Effector memory CD8-positive, alpha-beta T cell (primary cell): ENCODE measurements around the gene WIPF2.
"Not testable (repeated sequence)": the region's sequence is repeated elsewhere in the genome, so short reads cannot be mapped to it uniquely, and the experiment has no call there.

Source experiments
- ATAC-seq: fragments of 150-1000 bp; cut with Tn5 transposase; replicated peaks from 2 replicates; pipeline ENCODE4 v1.10.0; 2021; ENCODE audit warnings: mild to moderate bottlenecking, moderate library complexity
- DNase-seq, 3 experiments: peaks; one replicate each; pipeline ENCODE4 v3.0.0; 2021
- H3K27ac Mint-ChIP-seq, 2 donors: one replicate each; pipeline ENCODE4 v1.8.0; 2022; ENCODE audit warnings: mild to moderate bottlenecking in 2 of 2, mixed read lengths in 2 of 2, moderate library complexity in 2 of 2
- H3K27me3 Mint-ChIP-seq, 2 donors: one replicate each; pipeline ENCODE4 v1.8.0; 2022; ENCODE audit warnings: mixed read lengths in 2 of 2
- H3K36me3 Mint-ChIP-seq: one replicate; pipeline ENCODE4 v1.8.0; 2022; ENCODE audit warnings: mild to moderate bottlenecking, moderate library complexity, mixed read lengths; ENCODE audit not compliant: insufficient read depth
- H3K4me1 Mint-ChIP-seq, 2 donors: one replicate each; pipeline ENCODE4 v1.8.0; 2022; ENCODE audit warnings: low read depth in 2 of 2, mixed read lengths in 2 of 2
- H3K4me3 Mint-ChIP-seq, 2 donors: one replicate each; pipeline ENCODE4 v1.8.0; 2022; ENCODE audit warnings: mild to moderate bottlenecking in 2 of 2, mixed read lengths in 2 of 2, moderate library complexity in 2 of 2
- H3K9me3 Mint-ChIP-seq, 2 donors: one replicate each; pipeline ENCODE4 v1.8.0; 2022; ENCODE audit warnings: mixed read lengths in 2 of 2

Gene WIPF2

DNA sequence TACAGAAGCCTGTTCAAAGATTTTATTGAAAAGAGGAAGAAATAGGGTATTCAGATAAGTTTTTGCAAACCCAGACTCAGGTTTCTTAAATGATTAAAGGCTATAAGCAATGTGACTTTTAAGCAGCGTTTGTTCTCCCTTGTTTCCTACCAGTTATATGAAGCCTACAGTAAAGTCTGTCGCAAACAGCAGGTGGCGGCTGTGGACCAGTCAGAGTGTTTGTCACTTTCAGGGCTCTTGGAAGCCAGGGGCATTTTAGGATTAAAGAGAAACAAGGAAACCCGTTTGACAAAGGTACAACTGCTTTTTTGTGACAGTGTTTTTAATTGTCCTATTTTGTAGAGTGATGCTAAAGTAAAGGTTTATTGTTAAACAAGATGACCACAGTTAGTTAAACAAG lies 82.2 kb downstream of the WIPF2 start:
- H3K9me3 Mint-ChIP-seq, result no peaks in the 10 kb centered on the region
- ATAC-seq, result no peak
- H3K4me1 Mint-ChIP-seq, result peaks cover 6 to 12% of the 10 kb centered on the region in 2 donors
- no peak overlapping the region for H3K27ac Mint-ChIP-seq
- no peak overlapping the region for H3K4me3 Mint-ChIP-seq
- H3K27me3 Mint-ChIP-seq, result no peaks in the 10 kb centered on the region
- H3K36me3 Mint-ChIP-seq, result peaks cover 9% of the 10 kb centered on the region
- DNase-seq, result no peak

DNA sequence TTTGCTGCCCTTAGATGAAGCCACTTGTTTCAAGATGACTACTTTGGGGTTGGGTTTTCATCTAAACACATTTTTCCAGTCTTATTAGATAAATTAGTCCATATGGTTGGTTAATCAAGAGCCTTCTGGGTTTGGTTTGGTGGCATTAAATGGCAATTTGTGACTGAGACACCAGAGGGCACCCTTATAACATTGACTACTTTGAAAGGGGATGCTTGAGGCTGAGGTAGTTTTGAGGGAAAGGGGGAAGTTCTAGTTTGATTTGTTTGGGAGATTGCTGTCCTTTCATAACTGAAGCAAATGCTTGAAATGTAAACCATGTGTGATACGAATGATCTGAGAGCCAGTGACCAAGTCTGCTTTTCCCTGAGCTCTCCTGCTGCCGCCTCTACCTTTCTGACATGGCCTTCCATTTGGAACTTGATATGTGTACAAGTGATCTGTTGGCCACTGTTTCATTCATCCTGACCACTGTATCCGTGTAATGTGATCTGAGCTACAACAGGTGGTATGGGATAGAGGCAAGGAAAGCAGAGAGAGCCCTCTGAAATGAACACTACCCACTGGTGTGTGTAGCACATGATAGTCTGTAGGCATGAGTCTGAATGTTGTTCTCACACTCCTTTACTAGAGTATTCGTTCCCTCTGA lies 84.0 kb downstream of the WIPF2 start:
- Mint-ChIP-seq H3K27ac (peak overlapping the region; percentile 18 to 72), H3K9me3 (no peaks in the 10 kb centered on the region), H3K4me1 (peaks cover 6 to 17% of the 10 kb centered on the region in 2 donors), H3K36me3 (peaks cover 9% of the 10 kb centered on the region), H3K27me3 (no peaks in the 10 kb centered on the region), H3K4me3 (no peak overlapping the region)
- ATAC-seq (peak; percentile 44), DNase-seq (peak; percentile 52 to 71 (median 60))

DNA sequence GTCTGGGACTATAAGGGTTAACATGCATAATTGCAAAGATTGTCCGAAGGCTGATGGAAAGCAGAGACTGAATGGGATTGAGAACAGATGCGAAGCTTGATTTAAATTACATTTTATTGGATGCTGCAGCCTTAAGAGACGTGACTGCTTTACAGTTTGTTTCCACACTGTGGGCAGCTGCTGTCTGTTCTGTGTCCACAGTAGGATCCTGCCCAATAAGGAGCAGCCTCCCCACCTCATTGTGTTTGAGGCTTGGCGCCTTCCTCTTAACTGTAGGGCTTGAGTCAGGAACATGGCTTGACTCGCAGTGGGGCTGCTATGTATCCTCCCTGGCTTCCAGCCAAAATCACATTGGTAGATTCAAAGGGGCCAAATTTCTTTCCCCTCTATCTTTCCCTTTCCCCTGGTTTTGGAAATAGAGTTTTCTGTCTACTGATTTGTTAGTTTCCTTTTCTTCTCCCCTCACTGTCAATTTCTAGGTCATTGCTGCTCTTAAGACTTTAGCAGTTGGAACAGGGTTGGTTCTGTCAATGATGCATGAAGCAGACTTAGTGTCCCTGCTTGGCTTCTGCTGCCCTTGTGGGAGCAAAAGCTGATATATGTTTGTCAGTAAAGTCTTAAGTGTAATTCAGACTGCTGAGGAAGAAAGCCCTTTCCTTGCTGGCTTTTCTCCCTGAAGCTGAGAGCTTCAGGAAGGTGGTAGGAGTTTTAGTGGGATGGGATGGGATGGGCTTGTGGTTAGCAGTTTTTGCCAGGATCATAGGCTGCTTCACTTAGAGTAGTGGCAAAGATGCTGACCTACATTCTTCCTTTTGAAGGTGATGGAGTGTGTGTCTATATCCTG lies 84.8 kb downstream of the WIPF2 start:
- H3K4me1 Mint-ChIP-seq, result peaks cover 6 to 17% of the 10 kb centered on the region in 2 donors
- no peak overlapping the region for H3K4me3 Mint-ChIP-seq
- DNase-seq, result no peak
- H3K27ac Mint-ChIP-seq, result peak overlapping the region; percentile 3 to 9
- no peaks in the 10 kb centered on the region for H3K27me3 Mint-ChIP-seq
- ATAC-seq, result peak; percentile 26
- H3K36me3 Mint-ChIP-seq, result peaks cover 9% of the 10 kb centered on the region
- H3K9me3 Mint-ChIP-seq, result no peaks in the 10 kb centered on the region

DNA sequence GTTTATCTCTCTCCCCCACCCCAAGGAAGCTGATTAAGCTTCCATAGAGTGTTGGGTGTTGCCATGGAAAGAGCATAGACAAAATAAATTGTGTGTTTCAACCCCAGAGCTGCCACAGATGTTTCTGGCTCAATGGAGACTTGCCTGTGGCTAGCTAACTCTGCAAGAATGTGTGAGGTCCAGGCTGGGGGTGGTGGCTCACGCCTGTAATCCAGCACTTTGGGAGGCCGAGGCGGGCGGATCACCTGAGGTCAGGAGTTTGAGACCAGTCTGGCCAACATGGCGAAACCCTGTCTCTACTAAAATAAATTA lies 85.4 kb downstream of the WIPF2 start:
- not testable (repeated sequence) for DNase-seq

DNA sequence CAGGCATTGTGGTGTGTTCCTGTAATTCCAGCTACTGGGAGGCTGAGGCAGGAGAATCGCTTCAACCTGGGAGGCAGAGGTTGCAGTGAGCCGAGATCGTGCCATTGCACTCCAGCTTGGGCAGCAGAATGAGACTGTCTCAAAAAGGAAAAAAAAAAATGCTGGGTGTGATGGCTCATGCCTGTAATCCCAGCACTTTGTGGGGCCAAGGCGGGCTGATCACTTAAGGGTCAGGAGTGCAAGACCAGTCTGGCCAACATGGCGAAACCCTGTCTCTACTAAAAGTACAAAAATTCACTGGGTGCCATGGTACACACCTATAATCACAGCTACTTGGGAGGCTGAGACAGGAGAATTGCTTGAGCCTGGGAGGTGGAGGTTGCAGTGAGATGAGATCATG lies 85.8 kb downstream of the WIPF2 start:
- H3K27me3 Mint-ChIP-seq, DNase-seq, H3K9me3 Mint-ChIP-seq, H3K4me3 Mint-ChIP-seq, ATAC-seq: not testable (repeated sequence)
- peak overlapping the region in 1 of 2 donors; percentile 26 for H3K27ac Mint-ChIP-seq
- peaks cover 6 to 24% of the 10 kb centered on the region in 2 donors for H3K4me1 Mint-ChIP-seq
- H3K36me3 Mint-ChIP-seq, result peaks cover 11% of the 10 kb centered on the region

More for the DNA sequence above, 85.4 kb downstream of the WIPF2 start:
- H3K27ac Mint-ChIP-seq, result peak overlapping the region in 1 of 2 donors; percentile 26
- not testable (repeated sequence) for H3K4me3 Mint-ChIP-seq, ATAC-seq, H3K27me3 Mint-ChIP-seq, H3K9me3 Mint-ChIP-seq
- peaks cover 6 to 21% of the 10 kb centered on the region in 2 donors for H3K4me1 Mint-ChIP-seq
- peaks cover 10% of the 10 kb centered on the region for H3K36me3 Mint-ChIP-seq

DNA sequence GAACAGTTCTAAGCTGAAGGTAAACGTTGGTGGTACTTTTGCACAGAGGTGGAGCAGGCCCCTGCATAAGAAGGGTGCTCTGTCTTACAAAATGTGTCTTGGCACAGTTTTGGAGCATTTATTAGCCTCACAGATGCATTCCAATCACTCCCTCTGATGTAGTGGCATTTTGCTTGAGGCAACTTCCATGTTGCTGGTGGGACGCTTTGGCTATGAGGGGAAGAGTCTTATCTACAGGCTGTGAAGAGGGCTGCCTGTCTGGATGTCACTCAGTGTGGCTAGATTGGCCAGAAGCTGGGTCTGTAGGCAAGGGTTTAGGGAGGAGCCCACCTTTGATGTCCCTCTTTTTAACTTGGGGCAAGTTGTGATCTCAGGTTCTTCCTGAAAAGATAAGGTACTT lies 87.3 kb downstream of the WIPF2 start:
- H3K4me3 Mint-ChIP-seq, result no peak overlapping the region
- H3K27me3 Mint-ChIP-seq, result no peaks in the 10 kb centered on the region
- DNase-seq (no peak), ATAC-seq (no peak)
- H3K4me1 Mint-ChIP-seq, result peaks cover 12 to 38% of the 10 kb centered on the region in 2 donors
- H3K9me3 Mint-ChIP-seq, result no peaks in the 10 kb centered on the region
- no peak overlapping the region for H3K27ac Mint-ChIP-seq
- H3K36me3 Mint-ChIP-seq, result peaks cover 12% of the 10 kb centered on the region

DNA sequence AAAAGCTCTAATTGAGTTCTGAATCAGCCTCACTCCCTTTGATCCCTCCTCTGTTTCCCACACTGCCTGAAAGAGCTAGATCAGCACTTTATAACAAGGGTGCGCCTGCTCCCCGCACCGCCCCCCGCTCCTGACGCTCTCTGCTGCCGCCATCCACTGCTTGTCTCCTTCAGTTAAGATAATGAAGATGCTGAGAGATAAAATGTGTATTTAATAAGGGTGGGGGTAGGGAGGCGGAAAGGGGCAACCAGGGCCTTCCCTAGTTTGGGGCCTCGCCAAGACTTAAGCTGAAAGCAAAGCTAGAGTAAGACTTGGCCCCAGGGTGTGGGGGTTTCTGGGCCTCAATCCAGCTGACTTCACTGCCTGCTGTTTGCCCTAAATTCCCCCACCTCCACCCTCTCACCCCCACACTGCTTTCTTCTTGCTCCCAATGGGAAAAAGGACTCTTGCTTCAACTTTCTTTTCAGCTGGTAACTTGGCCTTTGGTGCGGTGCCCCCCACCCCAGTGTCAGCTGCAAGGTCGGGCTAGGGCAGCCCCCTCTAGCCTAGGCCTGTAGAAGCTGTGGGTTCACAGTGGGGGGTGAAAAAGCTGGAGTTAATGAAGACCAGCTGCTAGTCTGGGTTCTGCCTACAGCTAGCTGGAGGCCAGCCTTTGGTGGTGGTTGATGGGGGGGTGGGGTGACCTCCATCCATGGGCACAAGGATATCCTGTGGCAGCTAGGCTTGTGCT lies 88.1 kb downstream of the WIPF2 start:
- Mint-ChIP-seq H3K36me3 (peaks cover 14% of the 10 kb centered on the region), H3K27me3 (no peaks in the 10 kb centered on the region), H3K27ac (no peak overlapping the region), H3K4me3 (no peak overlapping the region), H3K9me3 (no peaks in the 10 kb centered on the region), H3K4me1 (peaks cover 20 to 46% of the 10 kb centered on the region in 2 donors)
- ATAC-seq (peak; percentile 23), DNase-seq (no peak)

DNA sequence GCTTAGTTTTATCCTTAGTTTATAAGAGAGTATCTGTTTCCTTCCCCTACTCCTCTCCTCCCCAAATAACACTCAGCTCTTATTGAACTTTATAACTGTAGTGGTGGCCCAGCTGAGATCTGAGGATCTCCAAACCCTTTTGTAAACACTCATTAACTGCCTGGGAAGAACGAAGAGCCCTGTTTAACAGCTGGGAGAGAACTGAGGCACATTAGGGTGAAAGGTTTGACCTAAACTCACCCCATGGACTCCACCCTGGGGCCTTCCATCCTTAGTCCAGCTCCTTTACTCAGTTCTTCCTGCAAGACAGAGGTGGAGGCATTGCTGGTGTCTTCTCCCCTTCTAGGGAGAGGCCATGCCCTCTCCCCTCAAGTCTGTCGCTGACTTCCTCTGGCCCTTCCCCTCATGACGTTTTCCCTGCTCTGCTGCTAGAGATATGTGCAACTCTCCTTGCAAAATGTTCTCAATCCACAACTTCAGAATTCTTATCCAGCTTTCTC lies 88.7 kb downstream of the WIPF2 start:
- Mint-ChIP-seq H3K27me3 (no peaks in the 10 kb centered on the region), H3K27ac (no peak overlapping the region), H3K36me3 (peaks cover 14% of the 10 kb centered on the region), H3K9me3 (no peaks in the 10 kb centered on the region), H3K4me3 (no peak overlapping the region), H3K4me1 (peaks cover 23 to 51% of the 10 kb centered on the region in 2 donors)
- DNase-seq (no peak), ATAC-seq (peak; percentile 17)

DNA sequence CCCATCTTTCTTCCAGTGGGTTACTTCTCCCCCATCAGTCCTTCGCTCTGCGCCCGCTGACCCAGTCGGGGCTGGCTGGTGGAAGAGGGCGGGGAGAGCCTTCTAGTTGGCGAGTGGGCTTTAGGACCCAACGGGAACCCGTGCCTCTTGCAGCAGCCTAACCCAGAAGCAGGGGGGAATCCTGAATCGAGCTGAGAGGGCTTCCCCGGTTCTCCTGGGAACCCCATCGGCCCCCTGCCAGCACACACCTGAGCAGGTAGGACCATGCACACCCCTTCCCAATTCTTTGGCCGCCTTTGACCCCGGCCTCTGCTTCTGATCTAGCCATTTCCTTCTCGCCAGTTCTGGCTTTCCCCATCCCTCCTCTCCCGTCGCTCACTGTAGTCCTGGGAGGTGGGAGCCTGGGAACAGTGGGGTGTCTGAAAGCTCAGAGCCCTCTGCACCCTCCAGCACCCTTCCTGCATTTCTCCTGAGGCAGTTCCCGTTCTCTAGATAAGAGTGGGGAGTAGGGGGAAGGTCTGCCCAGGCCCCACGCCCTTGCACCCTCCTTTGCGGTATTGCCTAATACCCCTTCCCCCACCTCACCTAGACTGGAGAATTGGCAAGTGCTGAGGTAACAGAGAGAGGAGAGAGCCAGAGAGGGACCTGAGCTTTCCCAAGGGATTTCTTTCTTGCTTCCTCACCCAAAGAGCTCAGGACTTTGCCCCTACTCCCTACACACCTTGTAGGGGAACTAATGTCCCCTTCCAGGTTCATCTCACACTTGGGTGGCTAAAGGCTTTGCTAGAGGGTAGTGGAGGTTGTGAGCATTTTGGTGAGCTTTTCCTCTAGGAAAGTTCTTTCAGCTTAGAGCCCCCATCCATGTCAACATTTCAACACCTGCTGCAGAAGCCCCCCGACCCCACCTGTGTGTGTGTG lies 90.2 kb downstream of the WIPF2 start, which contains the start of gene RARA:
RARA (plus strand) TSS at position 150 of the 918 bp plus-strand sequence. CDS start 22,039 bp downstream, outside the sequence.
- ATAC-seq, result peak; percentile 42
- H3K4me3 Mint-ChIP-seq, result no peak within 1 kb of the TSS

DNA sequence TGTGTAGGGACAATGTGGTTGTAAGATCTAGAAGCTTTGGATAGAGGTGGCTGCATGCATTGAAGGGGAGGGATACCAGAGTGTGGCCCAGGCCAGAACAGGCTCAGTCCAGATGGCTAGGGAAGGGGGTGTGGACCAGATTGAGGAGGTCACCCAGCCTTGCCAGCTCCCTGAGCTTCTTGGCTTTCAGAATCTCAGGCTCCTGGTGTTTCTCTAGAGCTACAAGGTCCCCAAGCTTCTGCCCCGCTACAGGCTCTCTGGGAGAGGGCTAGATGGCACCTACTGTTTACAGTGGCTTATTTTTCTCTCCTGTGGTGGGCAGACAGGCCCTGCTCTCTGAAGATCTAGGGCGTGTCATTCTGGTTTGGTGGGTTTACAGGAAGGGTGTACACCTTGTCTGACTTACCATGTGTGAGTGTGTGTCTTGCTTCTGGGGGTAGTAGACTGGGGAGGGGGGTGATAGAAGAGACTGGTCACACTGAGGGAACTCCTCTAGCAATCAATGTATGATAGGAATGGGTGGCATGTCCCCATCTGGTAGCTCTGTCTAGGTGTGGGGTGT lies 90.9 kb downstream of the WIPF2 start:
- H3K27me3 Mint-ChIP-seq, result no peaks in the 10 kb centered on the region
- no peak overlapping the region for H3K4me3 Mint-ChIP-seq
- ATAC-seq, result peak; percentile 38
- peaks cover 16% of the 10 kb centered on the region for H3K36me3 Mint-ChIP-seq
- H3K27ac Mint-ChIP-seq, result peak overlapping the region in 1 of 2 donors; percentile 84
- DNase-seq, result no peak
- no peaks in the 10 kb centered on the region for H3K9me3 Mint-ChIP-seq
- H3K4me1 Mint-ChIP-seq, result peaks cover 33 to 57% of the 10 kb centered on the region in 2 donors

More for the DNA sequence above, 90.2 kb downstream of the WIPF2 start, which contains the start of gene RARA:
- no peak for DNase-seq
- H3K27me3 Mint-ChIP-seq, result no peaks in the 10 kb centered on the region
- H3K9me3 Mint-ChIP-seq, result no peaks in the 10 kb centered on the region
- peaks cover 14% of the 10 kb centered on the region for H3K36me3 Mint-ChIP-seq
- H3K27ac Mint-ChIP-seq, result peak within 1 kb of the TSS in 1 of 2 donors; percentile 84
- peaks cover 26 to 51% of the 10 kb centered on the region in 2 donors for H3K4me1 Mint-ChIP-seq

DNA sequence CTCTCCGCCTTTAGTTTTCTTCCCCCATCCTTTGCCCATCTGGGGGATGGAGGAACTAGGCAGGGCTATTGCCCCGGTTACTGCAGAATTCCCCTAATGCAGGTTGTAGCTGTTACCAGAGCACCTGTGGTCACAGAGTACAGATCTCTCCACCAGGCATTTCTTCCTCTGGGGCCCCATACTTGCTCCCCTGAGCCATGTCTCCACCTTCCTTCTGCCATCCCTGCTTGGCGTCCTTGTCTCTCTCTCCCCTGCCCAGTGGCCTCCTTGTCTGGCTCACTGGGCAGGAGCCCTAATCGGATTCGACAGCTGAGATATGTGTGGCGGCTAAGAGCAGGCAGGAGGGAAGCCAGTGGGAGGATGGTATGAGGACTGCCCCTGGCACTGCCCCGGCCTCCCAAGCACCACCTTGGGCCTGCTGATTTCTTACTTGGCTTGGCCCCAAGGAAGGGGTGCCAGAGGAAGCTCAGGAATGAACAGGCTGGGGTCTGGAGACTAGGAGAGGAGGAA lies 91.8 kb downstream of the WIPF2 start:
- Mint-ChIP-seq H3K27me3 (no peaks in the 10 kb centered on the region), H3K4me3 (no peak overlapping the region), H3K36me3 (peaks cover 15% of the 10 kb centered on the region), H3K9me3 (no peaks in the 10 kb centered on the region), H3K27ac (peak overlapping the region in 1 of 2 donors; percentile 84), H3K4me1 (peaks cover 38 to 66% of the 10 kb centered on the region in 2 donors)
- ATAC-seq (peak; percentile 32), DNase-seq (no peak)

DNA sequence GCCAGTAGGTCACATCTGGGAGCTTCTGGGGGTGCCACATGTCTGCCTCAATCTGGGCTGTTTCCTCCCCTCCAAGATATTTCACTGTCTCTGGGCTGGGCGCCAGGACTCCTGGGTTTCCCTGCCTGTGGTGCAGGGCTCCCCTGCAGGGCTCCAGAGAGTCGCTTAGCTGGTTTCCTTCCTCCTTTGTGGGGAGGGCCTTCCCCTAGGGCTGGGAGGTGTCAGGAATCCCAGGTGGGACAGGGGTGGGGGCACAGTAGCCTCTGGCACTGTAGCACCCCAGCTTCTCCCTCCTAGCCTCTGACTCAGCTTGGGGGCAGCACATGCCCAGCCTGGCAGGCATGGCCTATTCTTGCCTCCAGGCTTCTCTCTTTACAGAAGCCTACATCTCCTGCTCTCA lies 92.5 kb downstream of the WIPF2 start:
- DNase-seq (no peak), ATAC-seq (no peak)
- H3K27ac Mint-ChIP-seq, result peak overlapping the region in 1 of 2 donors; percentile 79
- H3K4me3 Mint-ChIP-seq, result peak overlapping the region in 1 of 2 donors; percentile 44
- H3K36me3 Mint-ChIP-seq, result peaks cover 15% of the 10 kb centered on the region
- H3K9me3 Mint-ChIP-seq, result no peaks in the 10 kb centered on the region
- no peaks in the 10 kb centered on the region for H3K27me3 Mint-ChIP-seq
- peaks cover 43 to 69% of the 10 kb centered on the region in 2 donors for H3K4me1 Mint-ChIP-seq
